ENCODE data around the gene TASP1. TPM values are rescaled to one million over a fixed set of nuclear protein-coding genes. Genes with fewer than 3 reads are reported as not detected.

TASP1 gene
- polyA plus RNA-seq, 1 donor (not counting 4 experiments of a cell fraction or from before 2014, with no cell fraction given): 17.4 TPM

GRCh38 chr20:13676682-13677081 is 38.0 kb upstream of the TASP1 start:
- Histone ChIP-seq H2AFZ (ENCODE audit: control insufficient read depth, low read length) (no peak overlapping the region), H3K9me1 (ENCODE audit: control insufficient read depth, extremely low read depth, insufficient read depth, low read length) (no peaks in the 10 kb centered on the region), H3K79me2 (ENCODE audit: control insufficient read depth, insufficient read depth, low read length) (no peaks in the 10 kb centered on the region), H3K4me2 (ENCODE audit: control insufficient read depth, extremely low read depth, insufficient read depth, low read depth, low read length) (no peak overlapping the region), H3K36me3 (ENCODE audit: control insufficient read depth in 2 of 2, extremely low read depth in 1 of 2, insufficient read depth in 2 of 2, low read length in 2 of 2) (no peaks in the 10 kb centered on the region), H3K9ac (ENCODE audit: control insufficient read depth, extremely low read depth, insufficient read depth, low read length) (no peak overlapping the region), H3K4me3 (ENCODE audit: control insufficient read depth in 2 of 3, extremely low read depth in 1 of 3, insufficient read depth in 2 of 3, low read depth in 1 of 3, low read length in 3 of 3) (no peak overlapping the region), H3K9me3 (ENCODE audit: control insufficient read depth, low read depth, low read length) (no peaks in the 10 kb centered on the region), H3K4me1 (ENCODE audit: control insufficient read depth, extremely low read depth, insufficient read depth, low read length) (no peaks in the 10 kb centered on the region), H3K27ac (ENCODE audit: control insufficient read depth, insufficient read depth, low read length) (no peak overlapping the region), H3K27me3 (ENCODE audit: control insufficient read depth, extremely low read depth, insufficient read depth, low read length) (no peaks in the 10 kb centered on the region), H4K20me1 (ENCODE audit: control insufficient read depth, extremely low read depth, insufficient read depth, low read length) (no peaks in the 10 kb centered on the region)
- no peak for FAIRE-seq
- no peak for DNase-seq (ENCODE audit: low read depth, low spot score)
- TF ChIP-seq CTCF (optimal IDR thresholded peaks at IDR 0.05 in 1 of 3, IDR thresholded peaks at IDR 0.05 in 1 of 3, conservative IDR thresholded peaks at IDR 0.05 in 1 of 3; ENCODE audit: extremely low read depth in 1 of 3, insufficient read depth in 2 of 3, low read length in 3 of 3) (no peak), EZH2 (IDR thresholded peaks at IDR 0.05; ENCODE audit: low read length) (no peak)
- dilution Hi-C loops (cut with MboI; ENCODE audit: extremely low pct_ligation_motif_present, low sequenced_read_pairs): no loop called here

DNA sequence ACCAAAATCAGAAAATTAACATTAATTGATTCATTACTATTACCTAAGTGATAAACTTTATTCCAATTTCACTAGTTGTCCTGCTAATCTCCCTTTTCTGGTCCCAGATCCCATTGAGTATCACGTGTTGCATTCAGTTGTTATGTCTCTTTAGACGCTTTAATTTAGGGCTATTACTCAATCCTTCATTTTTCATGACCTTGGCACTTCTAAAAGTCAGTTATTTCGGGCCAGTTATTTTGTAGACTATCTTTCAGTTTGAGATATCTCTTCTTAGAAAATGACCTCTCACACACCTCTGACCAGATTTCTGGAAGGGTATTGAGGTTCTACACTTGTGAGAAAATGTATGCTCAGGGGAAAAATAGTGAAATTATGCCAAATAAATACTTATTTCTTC is 34.0 kb upstream of the TASP1 start:
- Histone ChIP-seq H3K36me3 (ENCODE audit: control insufficient read depth in 2 of 2, extremely low read depth in 1 of 2, insufficient read depth in 2 of 2, low read length in 2 of 2) (no peaks in the 10 kb centered on the region), H3K4me2 (ENCODE audit: control insufficient read depth, extremely low read depth, insufficient read depth, low read depth, low read length) (no peak overlapping the region), H3K27ac (ENCODE audit: control insufficient read depth, insufficient read depth, low read length) (no peak overlapping the region), H3K9me1 (ENCODE audit: control insufficient read depth, extremely low read depth, insufficient read depth, low read length) (no peaks in the 10 kb centered on the region), H3K9ac (ENCODE audit: control insufficient read depth, extremely low read depth, insufficient read depth, low read length) (no peak overlapping the region), H3K4me1 (ENCODE audit: control insufficient read depth, extremely low read depth, insufficient read depth, low read length) (no peaks in the 10 kb centered on the region), H4K20me1 (ENCODE audit: control insufficient read depth, extremely low read depth, insufficient read depth, low read length) (no peaks in the 10 kb centered on the region), H2AFZ (ENCODE audit: control insufficient read depth, low read length) (no peak overlapping the region), H3K9me3 (ENCODE audit: control insufficient read depth, low read depth, low read length) (no peaks in the 10 kb centered on the region), H3K27me3 (ENCODE audit: control insufficient read depth, extremely low read depth, insufficient read depth, low read length) (peaks cover 5% of the 10 kb centered on the region), H3K79me2 (ENCODE audit: control insufficient read depth, insufficient read depth, low read length) (no peaks in the 10 kb centered on the region), H3K4me3 (ENCODE audit: control insufficient read depth in 2 of 3, extremely low read depth in 1 of 3, insufficient read depth in 2 of 3, low read depth in 1 of 3, low read length in 3 of 3) (no peak overlapping the region)
- FAIRE-seq: no peak
- TF ChIP-seq EZH2 (IDR thresholded peaks at IDR 0.05; ENCODE audit: low read length) (no peak), CTCF (optimal IDR thresholded peaks at IDR 0.05 in 1 of 3, IDR thresholded peaks at IDR 0.05 in 1 of 3, conservative IDR thresholded peaks at IDR 0.05 in 1 of 3; ENCODE audit: extremely low read depth in 1 of 3, insufficient read depth in 2 of 3, low read length in 3 of 3) (no peak)
- DNase-seq (ENCODE audit: low read depth, low spot score): no peak
- dilution Hi-C loops (cut with MboI; ENCODE audit: extremely low pct_ligation_motif_present, low sequenced_read_pairs): no loop called here
